Stimulated activated CD4-positive, alpha-beta T cell treated with anti-CD3 and anti-CD28 coated beads, Interleukin-15, amount 100 ng/mL, for 48 hours (primary cell): Measurements from ENCODE around the gene FSTL4.
A peak's percentile ranks its signal among the peaks of the same experiment; 100 is the strongest.

Experiments used
- DNase-seq, 2 donors: peaks; one replicate each; pipeline ENCODE4 v3.0.0-alpha.2; 2020; ENCODE audit warnings: low read depth in 2 of 2

The FSTL4 gene

DNA sequence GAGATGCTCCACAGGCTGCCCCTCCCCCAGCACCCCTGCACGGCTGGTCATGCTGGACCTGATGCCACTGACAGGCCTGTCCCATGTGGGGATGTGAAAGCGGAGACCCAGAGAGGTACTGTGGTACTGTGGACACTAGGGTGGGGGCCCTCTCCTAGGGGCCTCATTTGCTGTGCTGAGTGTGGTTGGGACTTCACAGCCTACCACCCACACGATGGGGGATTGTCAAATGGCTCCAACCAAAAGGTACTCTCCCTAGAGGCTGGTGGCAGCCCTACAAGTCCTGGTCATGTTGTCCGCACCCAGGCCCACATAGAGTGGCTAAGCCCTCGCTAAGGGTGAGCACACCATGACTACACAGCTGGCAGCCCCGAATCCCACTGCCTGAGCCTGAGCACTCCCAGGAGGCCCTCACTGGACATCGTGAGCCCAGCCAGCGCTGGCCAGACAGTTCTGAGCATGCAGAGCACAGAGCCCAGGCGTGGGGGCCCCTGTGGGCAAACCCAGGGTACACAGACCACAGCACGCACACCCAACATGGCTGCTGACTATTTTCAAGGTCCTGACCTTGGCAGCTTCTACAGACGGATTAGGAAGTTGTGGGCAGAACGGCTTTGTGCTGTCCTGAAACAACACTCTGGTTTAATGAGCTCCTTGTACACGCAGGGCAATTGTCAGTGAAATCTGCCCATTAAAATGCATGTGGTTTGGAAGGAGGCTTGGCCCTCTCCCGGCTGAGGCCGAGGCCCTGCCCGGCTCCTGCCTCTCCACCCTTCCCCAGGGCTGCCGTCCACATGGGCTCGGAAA is 346.4 kb downstream of the FSTL4 start:
- DNase-seq: no peak

- DNase-seq: no peak
These were observed 347.1 kb downstream of the FSTL4 start for GRCh38 chr5:133265257-133265656.

GRCh38 chr5:133262690-133263089 is 349.7 kb downstream of the FSTL4 start:
- DNase-seq: no peak

DNA sequence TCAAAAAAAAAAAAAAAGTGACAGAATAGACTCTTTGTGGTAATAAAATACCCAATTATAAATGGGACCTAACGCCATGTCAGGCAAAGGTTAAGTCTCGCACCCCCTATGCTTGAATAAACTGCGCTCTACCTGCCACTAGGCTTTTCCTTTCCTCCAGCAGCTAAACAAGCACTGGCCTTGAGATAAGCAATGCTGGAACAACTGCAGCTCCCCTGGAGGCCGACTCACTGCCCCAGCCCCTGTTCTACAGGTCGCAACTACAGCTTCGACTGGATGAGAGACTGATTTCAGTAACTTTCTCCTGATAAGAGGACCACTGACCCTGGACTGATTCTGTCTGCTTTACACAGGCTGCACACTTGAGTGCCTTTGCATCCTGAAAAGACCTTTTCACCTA is 350.3 kb downstream of the FSTL4 start:
- DNase-seq: no peak

GRCh38 chr5:133260715-133261114 is 351.6 kb downstream of the FSTL4 start:
- DNase-seq: no peak

GRCh38 chr5:133259199-133259997 is 352.9 kb downstream of the FSTL4 start:
- no peak for DNase-seq

- DNase-seq: peak in 1 of 2 donors; percentile 19
These were observed 354.4 kb downstream of the FSTL4 start for GRCh38 chr5:133257977-133258376.

- no peak for DNase-seq
These were observed 356.1 kb downstream of the FSTL4 start for GRCh38 chr5:133256276-133256675.

DNA sequence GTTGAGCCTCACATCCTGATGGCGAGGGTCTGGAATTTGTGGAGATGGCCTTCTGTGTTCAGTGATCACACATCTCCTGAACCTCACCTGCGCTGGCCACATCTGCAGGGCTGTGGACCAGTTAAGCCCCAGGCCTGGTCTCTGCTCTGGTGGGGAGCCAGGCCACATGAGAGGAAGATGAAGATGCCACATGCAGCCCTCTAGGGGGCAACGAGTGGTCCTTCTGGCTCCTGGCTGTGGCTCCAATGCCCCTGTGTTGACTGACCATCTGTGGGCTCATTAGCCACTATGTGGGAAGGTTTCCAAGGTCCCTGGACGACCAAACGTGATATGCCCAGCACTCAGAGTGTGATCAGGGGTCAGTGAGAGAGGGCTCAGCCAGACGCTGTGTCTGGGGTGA is 357.5 kb downstream of the FSTL4 start:
- DNase-seq: no peak

- DNase-seq: no peak
These were observed 358.7 kb downstream of the FSTL4 start for GRCh38 chr5:133253671-133254070.

DNA sequence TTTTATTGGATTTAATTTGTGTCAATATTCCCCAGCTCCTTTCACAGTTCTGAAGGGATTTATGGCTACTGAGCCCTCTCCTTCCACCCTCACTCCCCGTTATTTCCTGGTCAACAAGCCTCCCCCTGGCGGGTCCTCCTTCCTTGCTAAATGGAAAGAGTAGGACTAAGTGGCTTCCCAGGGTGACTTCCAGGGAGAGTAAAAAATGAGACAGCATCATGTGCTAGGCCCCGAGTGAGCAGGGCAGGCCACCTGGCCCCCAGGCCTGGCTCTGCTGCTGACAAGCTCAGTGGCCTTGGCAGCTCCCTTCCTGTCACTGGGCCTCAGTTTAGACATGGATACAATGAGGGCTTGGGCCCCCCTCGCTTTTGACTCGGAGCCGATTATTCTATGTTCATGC is 359.3 kb downstream of the FSTL4 start:
- DNase-seq: no peak

- DNase-seq: no peak
These were observed 360.2 kb downstream of the FSTL4 start for GRCh38 chr5:133252133-133252480.

DNA sequence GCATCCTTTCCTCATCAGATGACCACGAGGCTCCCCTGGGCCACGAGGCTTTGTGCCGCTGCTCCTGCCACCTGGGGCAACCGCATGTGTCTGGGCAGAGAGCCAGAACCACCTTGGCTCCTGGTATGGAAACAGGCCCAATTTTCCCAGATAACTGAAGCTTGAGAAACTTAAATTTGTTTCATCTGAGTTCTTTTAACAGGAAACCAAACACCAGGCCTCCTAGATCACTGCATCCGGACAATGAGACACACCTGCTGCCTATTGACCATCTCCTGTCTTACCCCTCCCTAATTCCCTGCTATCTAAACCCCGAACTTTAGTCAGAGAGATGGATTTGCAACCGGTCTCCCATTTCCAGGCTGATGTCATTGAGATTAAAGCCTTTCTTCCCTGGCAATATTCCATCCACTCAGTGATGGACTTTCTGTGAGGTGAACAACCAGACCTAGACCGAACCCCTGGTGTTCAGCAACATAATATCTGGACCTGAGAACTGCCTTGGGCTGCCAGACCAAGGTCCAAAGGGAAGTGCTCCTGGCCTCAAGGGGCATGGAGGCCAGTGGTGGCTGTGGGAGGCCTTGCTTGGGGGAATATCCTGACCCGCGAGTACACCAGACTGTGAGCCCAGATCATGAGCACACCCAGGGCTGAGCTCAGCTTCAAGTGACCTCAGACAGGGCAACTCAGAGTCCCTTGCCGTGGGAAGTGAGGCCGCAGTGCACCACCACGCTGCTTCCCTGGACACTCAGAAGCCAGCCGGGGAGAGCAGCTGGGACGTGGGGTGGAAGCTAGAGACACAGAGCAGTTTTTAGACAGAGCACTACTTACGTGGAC is 360.8 kb downstream of the FSTL4 start:
- no peak for DNase-seq

DNA sequence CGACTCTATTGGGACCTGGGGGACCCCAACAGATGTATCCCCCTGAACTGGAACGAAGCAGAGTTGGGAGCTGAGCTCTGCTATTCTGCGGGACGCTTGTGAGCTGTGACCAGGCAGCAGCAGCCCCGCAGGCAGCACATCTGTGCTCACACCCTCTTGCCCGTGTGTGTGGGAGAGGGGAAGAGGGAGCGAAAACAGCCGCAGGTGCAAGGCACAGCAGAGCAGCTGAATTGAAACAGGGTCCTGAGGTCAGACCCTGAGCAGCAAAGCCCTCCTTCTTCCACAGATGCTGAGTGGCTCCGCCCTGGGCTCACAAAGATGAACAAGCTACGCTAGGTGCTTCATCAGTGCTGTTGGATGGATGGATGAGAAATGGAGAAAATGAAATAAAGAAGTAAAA is 361.8 kb downstream of the FSTL4 start:
- DNase-seq: no peak

- no peak for DNase-seq
These were observed 362.7 kb downstream of the FSTL4 start for GRCh38 chr5:133249593-133249992.

GRCh38 chr5:133247881-133248624 is 364.3 kb downstream of the FSTL4 start:
- DNase-seq: no peak

- DNase-seq: no peak
These were observed 365.1 kb downstream of the FSTL4 start for GRCh38 chr5:133247151-133247709.

DNA sequence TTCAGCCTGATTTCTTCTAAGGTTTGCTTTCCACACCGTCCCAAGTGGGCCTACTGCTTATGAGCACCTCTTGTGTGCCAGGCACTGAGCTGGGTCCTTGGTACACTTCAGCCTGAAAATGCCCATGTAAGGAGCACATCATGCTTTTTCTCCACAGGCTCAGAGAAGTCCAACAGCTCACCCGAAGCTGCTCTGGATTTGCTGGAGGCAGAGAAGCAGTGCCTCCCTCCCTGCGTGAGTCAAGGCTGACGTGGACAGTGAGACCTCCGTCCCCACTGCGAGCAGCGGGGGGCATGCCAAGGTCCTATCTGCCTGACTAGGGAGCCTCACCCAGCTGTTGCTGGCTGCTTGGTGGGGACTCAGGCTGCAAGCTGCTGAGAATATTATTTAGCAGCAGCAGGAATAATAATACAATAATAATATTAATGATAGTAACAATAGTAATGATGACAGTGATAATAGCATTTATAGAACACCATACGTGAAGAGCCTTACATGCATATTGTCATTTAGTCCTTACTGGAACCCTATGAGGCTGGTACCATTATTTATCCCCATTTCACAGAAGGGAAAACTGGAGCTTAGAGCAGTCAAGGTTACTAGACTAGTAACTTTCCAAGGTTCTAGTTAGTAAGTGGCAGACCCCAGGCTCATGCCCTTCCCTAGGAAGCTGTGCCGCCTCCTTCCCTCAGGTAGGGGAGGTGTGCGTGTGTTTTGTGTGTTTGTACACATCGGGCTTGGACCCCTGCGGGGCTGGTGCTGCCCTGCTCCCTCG is 365.8 kb downstream of the FSTL4 start:
- no peak for DNase-seq

GRCh38 chr5:133246053-133246370 is 366.3 kb downstream of the FSTL4 start:
- DNase-seq: no peak

- DNase-seq: peak; percentile 42 to 62
These were observed 366.9 kb downstream of the FSTL4 start for GRCh38 chr5:133245191-133246052.
